Renal cortex interstitium (tissue), 15 donors: Measurements from ENCODE around the gene ADPGK. TPM values are rescaled to one million over a fixed set of nuclear protein-coding genes. Genes with fewer than 3 reads are reported as not detected.
A peak's percentile ranks its signal among the peaks of the same experiment; 100 is the strongest.
"Not testable (repeated sequence)": the region's sequence is repeated elsewhere in the genome, so short reads cannot be mapped to it uniquely, and the experiment has no call there.

ENCODE experiments used
- DNase-seq, 11 donors: peaks; one replicate each; pipeline ENCODE4 v3.0.0-alpha.2; 2013; ENCODE audit warnings: low read depth in 9 of 11, low spot score in 4 of 11; ENCODE audit errors: extremely low read depth in 1 of 11
- long read RNA-seq, 16 experiments: transcript quantifications; one replicate each; lab custom pipeline, GENCODE V29; 2026
- polyA plus RNA-seq, 3 donors: library from polyadenylated mRNA; unstranded; fragments of 120-200 nt; gene quantifications; one replicate each; pipeline ENCODE4 v1.2.1, GENCODE V29; 2013; ENCODE audit not compliant: insufficient read length in 3 of 3

The ADPGK gene
- polyA plus RNA-seq: 10 to 100 TPM; 46.6 to 74.5 (median 51.2) TPM
- long read RNA-seq, donor 1, partial matches to known transcripts: 0 of 7 reads
- long read RNA-seq, donor 1, other reads (novel, unspliced or antisense): 5 of 7 reads
- long read RNA-seq, donor 2, partial matches to known transcripts: 5 of 8 reads
- long read RNA-seq, donor 2, other reads (novel, unspliced or antisense): 0 of 8 reads
- long read RNA-seq, donor 3, partial matches to known transcripts: 0 of 15 reads
- long read RNA-seq, donor 3, other reads (novel, unspliced or antisense): 9 of 15 reads
- long read RNA-seq, donor 4, full-length matches to known transcripts: 4 of 4 reads
- long read RNA-seq, donor 4, partial matches to known transcripts: 0 of 4 reads
- long read RNA-seq, donor 4, other reads (novel, unspliced or antisense): 0 of 4 reads
- long read RNA-seq, donor 5: 0 reads
- long read RNA-seq, donor 6, partial matches to known transcripts: 6 of 6 reads
- long read RNA-seq, donor 6, other reads (novel, unspliced or antisense): 0 of 6 reads
- long read RNA-seq, donor 7, partial matches to known transcripts: 0 of 5 reads
- long read RNA-seq, donor 7, other reads (novel, unspliced or antisense): 0 of 5 reads
- long read RNA-seq, donor 8: 0 reads
- long read RNA-seq, donor 9, transcript ADPGK-201 (7 exons, 2,557 nt): major isoform, 5 of 10 reads
- long read RNA-seq, donor 9, partial matches to known transcripts: 0 of 10 reads
- long read RNA-seq, donor 9, other reads (novel, unspliced or antisense): 5 of 10 reads
- long read RNA-seq, donor 10, partial matches to known transcripts: 0 of 9 reads
- long read RNA-seq, donor 10, other reads (novel, unspliced or antisense): 5 of 9 reads
- long read RNA-seq, donor 11, partial matches to known transcripts: 8 of 11 reads
- long read RNA-seq, donor 11, other reads (novel, unspliced or antisense): 0 of 11 reads
- long read RNA-seq, donor 12, partial matches to known transcripts: 0 of 1 reads
- long read RNA-seq, donor 12, other reads (novel, unspliced or antisense): 0 of 1 reads
- long read RNA-seq, donor 13: 0 reads
- long read RNA-seq, donor 14, full-length matches to known transcripts: 10 of 15 reads
- long read RNA-seq, donor 14, partial matches to known transcripts: 0 of 15 reads
- long read RNA-seq, donor 14, other reads (novel, unspliced or antisense): 5 of 15 reads
- long read RNA-seq, donor 15, partial matches to known transcripts: 0 of 3 reads
- long read RNA-seq, donor 15, other reads (novel, unspliced or antisense): 0 of 3 reads
- long read RNA-seq, donor 16, full-length matches to known transcripts: 15 of 59 reads
- long read RNA-seq, donor 16, partial matches to known transcripts: 30 of 59 reads
- long read RNA-seq, donor 16, other reads (novel, unspliced or antisense): 14 of 59 reads

DNA sequence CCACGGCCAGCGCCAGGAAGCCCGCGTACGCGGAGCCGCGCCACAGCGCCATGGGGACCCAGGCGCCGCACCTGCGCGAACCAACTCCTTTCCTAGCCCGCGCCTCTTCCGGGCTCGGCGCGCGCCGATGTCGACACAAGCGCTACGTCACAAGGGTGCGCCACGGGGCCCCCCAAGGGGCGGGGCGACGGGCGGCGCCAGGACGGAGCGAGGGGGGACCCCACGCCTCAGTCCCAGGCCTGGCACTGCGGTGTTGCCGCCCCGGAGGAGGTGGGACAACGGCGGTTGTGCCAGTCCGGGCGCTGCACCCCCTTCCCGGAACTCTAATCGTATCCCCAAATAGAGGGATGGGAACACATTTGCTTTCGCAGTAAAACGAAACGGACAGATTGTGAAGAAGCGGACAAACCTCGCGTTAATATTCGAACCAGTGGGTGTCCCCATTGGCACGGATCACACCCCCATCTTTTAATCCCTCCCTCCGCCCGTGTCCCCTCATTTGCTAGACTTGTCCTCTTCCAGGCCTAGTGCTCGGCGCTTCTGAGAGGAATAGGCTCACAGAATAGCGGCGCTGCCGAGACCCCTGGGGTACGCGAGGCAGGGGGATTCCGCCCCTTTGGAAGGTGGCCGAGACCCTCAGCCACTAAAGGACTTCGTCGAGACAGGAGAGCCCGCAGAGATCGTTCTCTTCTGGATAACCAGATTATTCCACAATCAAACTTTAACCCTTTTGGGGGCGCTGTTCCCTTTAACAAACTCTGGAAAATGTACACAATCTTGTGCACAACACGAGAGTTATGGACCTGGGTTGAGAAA, at the start of gene ADPGK:
Gene ADPGK, minus strand, starts transcription at position 119 of the 816 bp plus-strand sequence. Its CDS starts 67 bp downstream, at position 52.
- peak; percentile 83 to 95 (median 91) for DNase-seq

GRCh38 chr15:72827226-72827625, 43.7 kb upstream of the ADPGK start:
- no peak for DNase-seq

DNA sequence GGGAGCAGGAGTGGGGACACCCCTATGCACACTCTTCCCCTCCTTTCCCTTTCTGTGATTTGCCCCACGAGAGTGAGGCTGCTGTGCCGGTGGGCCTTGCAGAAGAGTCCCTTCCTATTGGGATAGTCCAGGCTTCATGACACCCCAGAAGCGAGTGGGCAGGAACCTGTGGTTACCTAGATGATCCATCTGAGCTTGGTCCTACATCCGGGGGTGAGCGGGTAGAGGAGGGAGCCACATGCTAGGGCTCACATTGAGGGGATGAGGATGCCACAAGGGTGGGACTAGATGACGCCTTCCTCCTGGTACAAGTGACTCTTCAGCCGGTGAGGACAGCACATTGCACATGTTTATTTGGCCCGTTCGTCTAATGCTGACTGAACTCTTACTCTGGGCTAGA, 43.1 kb upstream of the ADPGK start:
- no peak for DNase-seq

- DNase-seq: no peak
These were observed 42.3 kb upstream of the ADPGK start for GRCh38 chr15:72825829-72826228.

GRCh38 chr15:72824781-72825180, 41.2 kb upstream of the ADPGK start:
- no peak for DNase-seq

GRCh38 chr15:72824112-72824511, 40.6 kb upstream of the ADPGK start:
- peak in 2 of 11 donors; percentile 20 to 25 for DNase-seq

- no peak for DNase-seq
These were observed 36.7 kb upstream of the ADPGK start for GRCh38 chr15:72820278-72820677.

DNA sequence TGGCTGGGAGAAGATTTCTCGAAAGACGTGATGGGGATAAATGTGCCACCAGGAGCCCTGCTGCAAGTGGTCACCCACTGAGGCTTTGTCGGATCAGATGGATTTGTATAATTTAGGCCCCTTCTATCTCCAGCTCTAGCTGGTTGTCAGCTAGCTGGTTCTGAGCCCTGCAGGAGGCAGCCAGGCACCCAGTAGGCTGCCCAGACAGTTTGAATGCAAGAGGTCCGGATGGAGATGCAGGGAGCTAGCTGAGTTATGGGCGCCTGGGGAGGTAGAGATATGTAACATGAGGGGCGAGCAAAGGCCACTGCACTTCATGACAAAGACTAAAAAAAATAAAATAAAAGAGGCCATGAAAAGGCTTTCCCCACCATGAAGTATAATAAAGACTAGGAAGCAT, 35.1 kb upstream of the ADPGK start:
- no peak for DNase-seq

DNA sequence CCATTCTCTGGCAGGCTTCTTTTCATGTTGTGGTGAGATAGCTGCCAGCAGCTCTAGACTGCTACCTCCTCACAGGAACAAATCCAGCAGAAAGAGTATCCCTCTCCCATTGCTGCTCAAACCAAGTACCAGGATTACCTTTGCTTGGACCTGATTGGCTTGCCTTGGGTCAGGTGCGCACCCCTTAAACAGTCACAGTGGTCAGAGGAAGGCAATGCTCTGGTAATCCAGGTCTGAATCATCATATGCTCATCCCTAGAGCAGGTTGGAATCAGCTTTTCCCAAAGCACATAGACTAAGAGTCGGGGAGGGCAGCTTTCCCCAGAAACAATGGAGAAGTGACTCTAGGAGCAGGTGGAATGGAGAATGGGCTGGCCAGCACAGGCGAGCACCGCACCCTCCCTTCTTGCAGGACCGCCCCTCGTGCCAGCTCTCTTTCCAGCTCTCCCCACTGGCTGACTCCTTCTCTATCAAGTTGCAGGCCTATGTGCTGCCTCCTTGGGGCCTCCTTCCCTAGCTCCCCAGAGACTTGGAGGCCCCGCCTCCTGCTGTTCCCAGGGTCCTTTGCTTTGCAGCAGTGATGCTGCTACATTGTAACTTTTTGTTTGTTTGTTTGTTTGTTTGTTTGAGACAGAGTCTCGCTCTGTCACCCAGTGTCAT, 29.9 kb upstream of the ADPGK start:
- no peak for DNase-seq

- no peak for DNase-seq
These were observed 25.8 kb upstream of the ADPGK start for GRCh38 chr15:72809329-72809728.

GRCh38 chr15:72807346-72807745, 23.8 kb upstream of the ADPGK start:
- not testable (repeated sequence) for DNase-seq

DNA sequence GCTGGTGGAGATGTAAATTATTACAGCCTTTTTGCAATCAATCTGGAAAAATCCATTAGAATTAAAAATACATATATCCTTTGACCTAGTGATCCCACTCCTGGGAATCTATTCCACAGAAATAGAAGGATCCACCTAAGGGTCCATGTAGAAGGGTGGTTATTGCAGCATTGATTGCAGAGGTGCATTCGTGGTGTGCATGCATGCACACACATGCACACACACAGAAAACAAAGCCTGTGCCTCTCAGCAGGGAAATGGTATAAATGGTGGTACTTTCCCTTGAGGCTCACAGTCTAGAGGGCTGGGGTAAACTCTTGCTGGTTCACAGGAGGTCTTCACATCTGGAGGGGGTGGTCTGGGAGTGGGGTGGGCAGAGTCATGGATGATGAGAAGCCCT, 19.4 kb upstream of the ADPGK start:
- no peak for DNase-seq

DNA sequence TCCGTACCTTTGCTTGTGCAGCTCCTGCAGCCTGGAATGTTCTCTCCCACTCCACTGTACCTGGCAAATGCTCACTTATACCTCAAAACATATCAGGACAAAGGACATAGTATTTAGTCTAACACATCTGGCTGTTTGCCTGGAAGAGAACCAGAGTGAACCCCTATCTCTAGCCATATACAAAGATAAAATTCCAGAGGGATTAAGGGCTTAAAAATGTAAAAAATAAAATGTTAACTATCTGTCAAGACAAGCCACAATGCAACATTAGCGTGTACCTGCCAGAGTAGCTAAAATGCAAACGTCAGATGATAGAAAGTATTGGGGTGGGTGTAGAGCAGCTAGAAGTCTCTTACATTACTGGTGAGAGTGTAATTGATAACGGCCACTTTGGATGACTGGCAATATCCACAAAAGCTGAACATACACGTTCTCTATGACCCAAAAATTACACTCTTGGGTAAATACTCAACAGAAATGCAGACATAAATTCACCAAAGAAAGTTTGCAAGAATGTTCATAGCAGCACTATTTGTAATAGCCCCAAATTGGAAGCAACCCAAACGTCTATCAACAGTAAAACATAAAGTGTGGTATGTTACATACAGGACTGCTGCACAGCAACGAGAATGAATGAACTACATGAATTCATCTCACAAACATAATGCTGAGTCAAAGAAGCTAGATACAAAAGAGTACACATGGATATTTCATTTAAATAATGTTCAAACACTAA, 18.2 kb upstream of the ADPGK start:
- DNase-seq: no peak

- no peak for DNase-seq
These were observed 17.4 kb upstream of the ADPGK start for GRCh38 chr15:72800833-72801481.

- DNase-seq: no peak
These were observed 14.3 kb upstream of the ADPGK start for GRCh38 chr15:72797834-72798233.

GRCh38 chr15:72797338-72797689, 13.8 kb upstream of the ADPGK start:
- DNase-seq: no peak
